Neutrophil (primary cell): ENCODE measurements around the gene SLC16A9.
"Not testable (repeated sequence)": the region's sequence is repeated elsewhere in the genome, so short reads cannot be mapped to it uniquely, and the experiment has no call there.

Experiments used
- H3K27ac ChIP-seq: fragments of 200-600 bp; sonication (generic); 2 replicates; pipeline ENCODE4 v1.5.1; 2016; ENCODE audit warnings: mild to moderate bottlenecking, moderate library complexity
- H3K27me3 ChIP-seq: fragments of 200-600 bp; sonication (generic); 2 replicates; pipeline ENCODE4 v1.6.0; 2016; ENCODE audit warnings: mild to moderate bottlenecking
- H3K36me3 ChIP-seq: fragments of 200-600 bp; sonication (generic); 2 replicates; pipeline ENCODE4 v1.5.1; 2017
- H3K4me1 ChIP-seq, 2 experiments: fragments of 200-600 bp in 1 of 2; sonication (generic) in 1 of 2; 1 replicate in 1 of 2; 2 replicates in 1 of 2; pipeline versions ENCODE4 v1.5.1 to v1.6.1; 2013 to 2016; ENCODE audit warnings: low read depth in 1 of 2, low read length in 1 of 2, mild to moderate bottlenecking in 1 of 2, moderate library complexity in 1 of 2; ENCODE audit not compliant: control insufficient read depth in 1 of 2, insufficient read depth in 1 of 2
- H3K4me3 ChIP-seq, 2 experiments: fragments of 200-600 bp in 1 of 2; sonication (generic) in 1 of 2; 1 replicate in 1 of 2; 2 replicates in 1 of 2; pipeline ENCODE4 v1.5.1; 2013 to 2016; ENCODE audit warnings: low read depth in 1 of 2, low read length in 1 of 2, mild to moderate bottlenecking in 1 of 2, moderate library complexity in 1 of 2
- H3K9me3 ChIP-seq: fragments of 200-600 bp; sonication (generic); 2 replicates; pipeline ENCODE4 v1.5.1; 2016
- CTCF ChIP-seq: fragments of 200-600 bp; sonication (generic); IDR thresholded peaks from 2 replicates; pipeline ENCODE4 v1.5.1; 2016; ENCODE audit warnings: antibody characterized with exemption

Gene SLC16A9

GRCh38 chr10:59654007-59654406 is 55.6 kb downstream of the SLC16A9 start:
- no peaks in the 10 kb centered on the region for H3K36me3 ChIP-seq
- H3K27ac ChIP-seq = no peak overlapping the region
- TF ChIP-seq CTCF = no peak

GRCh38 chr10:59651902-59652301 is 57.7 kb downstream of the SLC16A9 start:
- no peaks in the 10 kb centered on the region for H3K36me3 ChIP-seq
- no peak for TF ChIP-seq CTCF
- no peaks in the 10 kb centered on the region for H3K4me1 ChIP-seq
- H3K4me3 ChIP-seq = no peak overlapping the region
- no peak overlapping the region for H3K27ac ChIP-seq
- H3K9me3 ChIP-seq = no peaks in the 10 kb centered on the region
- H3K27me3 ChIP-seq = no peaks in the 10 kb centered on the region

More at GRCh38 chr10:59654007-59654406, 55.6 kb downstream of the SLC16A9 start:
- Histone ChIP-seq H3K9me3 (no peaks in the 10 kb centered on the region), H3K4me1 (no peaks in the 10 kb centered on the region), H3K27me3 (no peaks in the 10 kb centered on the region), H3K4me3 (no peak overlapping the region)

GRCh38 chr10:59649606-59650346 is 59.9 kb downstream of the SLC16A9 start:
- no peaks in the 10 kb centered on the region for H3K36me3 ChIP-seq
- no peak for TF ChIP-seq CTCF
- H3K27me3 ChIP-seq = no peaks in the 10 kb centered on the region
- no peaks in the 10 kb centered on the region for H3K4me1 ChIP-seq
- no peaks in the 10 kb centered on the region for H3K9me3 ChIP-seq
- no peak overlapping the region for H3K4me3 ChIP-seq
- no peak overlapping the region for H3K27ac ChIP-seq

- TF ChIP-seq CTCF = no peak
- Histone ChIP-seq H3K36me3 (no peaks in the 10 kb centered on the region), H3K4me1 (no peaks in the 10 kb centered on the region), H3K27ac (no peak overlapping the region), H3K4me3 (no peak overlapping the region), H3K27me3 (no peaks in the 10 kb centered on the region), H3K9me3 (no peaks in the 10 kb centered on the region)
These were observed 60.9 kb downstream of the SLC16A9 start for GRCh38 chr10:59648711-59649201.

GRCh38 chr10:59644841-59645240 is 64.8 kb downstream of the SLC16A9 start:
- H3K36me3 ChIP-seq = no peaks in the 10 kb centered on the region
- no peak overlapping the region for H3K4me3 ChIP-seq
- no peaks in the 10 kb centered on the region for H3K4me1 ChIP-seq
- TF ChIP-seq CTCF = no peak
- H3K27me3 ChIP-seq = no peaks in the 10 kb centered on the region
- no peak overlapping the region for H3K27ac ChIP-seq
- no peaks in the 10 kb centered on the region for H3K9me3 ChIP-seq

- H3K9me3 ChIP-seq, H3K27ac ChIP-seq, H3K4me1 ChIP-seq, H3K36me3 ChIP-seq, H3K27me3 ChIP-seq, H3K4me3 ChIP-seq: not testable (repeated sequence)
These were observed 68.0 kb downstream of the SLC16A9 start for GRCh38 chr10:59641688-59642087.
